Naive thymus-derived CD4-positive, alpha-beta T cell (primary cell): ENCODE measurements around the gene MYBBP1A. TPM values are rescaled to one million over a fixed set of nuclear protein-coding genes. Genes with fewer than 3 reads are reported as not detected.

Experiments used
- ATAC-seq: fragments of 150-1000 bp; cut with Tn5 transposase; 2 replicates; pipeline ENCODE4 v1.10.0; 2021; ENCODE audit warnings: mild to moderate bottlenecking, moderate library complexity
- CTCF ChIA-PET: fragments of 350-600 bp; sonication (Branson Sonifier 250); formaldehyde crosslinking; loops from one replicate; lab custom pipeline; 2021; ENCODE audit warnings: antibody characterized with exemption; lab: Charles Lee
- POLR2A ChIA-PET: fragments of 350-600 bp; sonication (Branson Sonifier 250); formaldehyde crosslinking; loops from one replicate; lab custom pipeline; 2021; ENCODE audit warnings: antibody characterized with exemption, inconsistent platforms; lab: Charles Lee
- DNase-seq, 9 donors: peaks; one replicate each; pipeline versions ENCODE4 v3.0.0 to v3.0.0-alpha.2; 2020 to 2022; ENCODE audit warnings: mixed read lengths in 1 of 9
- H3K27ac ChIP-seq: one replicate; pipeline ENCODE4 v1.7.0; 2013; ENCODE audit warnings: mild to moderate bottlenecking, low read depth, low read length, moderate library complexity
- H3K27me3 ChIP-seq, 2 donors: one replicate each; pipeline ENCODE4 v1.7.0; 2013; ENCODE audit warnings: low read length in 2 of 2, mild to moderate bottlenecking in 2 of 2, moderate library complexity in 2 of 2; ENCODE audit not compliant: control insufficient read depth in 2 of 2, insufficient read depth in 2 of 2
- H3K36me3 ChIP-seq, 3 experiments: 1 replicate in 2 of 3; 2 replicates in 1 of 3; pipeline ENCODE4 v1.7.0; 2013; ENCODE audit warnings: low read length in 3 of 3, mild to moderate bottlenecking in 3 of 3, moderate library complexity in 1 of 3; ENCODE audit not compliant: insufficient read depth in 3 of 3, control insufficient read depth in 2 of 3
- H3K4me1 ChIP-seq, 2 donors: one replicate each; pipeline ENCODE4 v1.7.0; 2013; ENCODE audit warnings: low read length in 2 of 2, mild to moderate bottlenecking in 2 of 2, moderate library complexity in 1 of 2; ENCODE audit not compliant: control insufficient read depth in 2 of 2, insufficient read depth in 2 of 2
- H3K4me3 ChIP-seq: 2 replicates; pipeline ENCODE4 v1.7.0; 2013; ENCODE audit warnings: mild to moderate bottlenecking, low read length
- H3K9me3 ChIP-seq, 3 experiments: 1 replicate in 2 of 3; 2 replicates in 1 of 3; pipeline ENCODE4 v1.7.0; 2013; ENCODE audit warnings: low read length in 3 of 3; ENCODE audit not compliant: control insufficient read depth in 2 of 3
- H3K27ac Mint-ChIP-seq, 9 donors: one replicate each; pipeline ENCODE4 v1.8.0; 2020 to 2022; ENCODE audit warnings: mixed read lengths in 9 of 9, mild to moderate bottlenecking in 8 of 9, moderate library complexity in 5 of 9, inconsistent platforms in 2 of 9
- H3K27me3 Mint-ChIP-seq, 5 donors: one replicate each; pipeline ENCODE4 v1.8.0; 2021 to 2022; ENCODE audit warnings: mixed read lengths in 5 of 5, mild to moderate bottlenecking in 1 of 5
- H3K36me3 Mint-ChIP-seq, 5 donors: one replicate each; pipeline ENCODE4 v1.8.0; 2020 to 2022; ENCODE audit warnings: mixed read lengths in 5 of 5, mild to moderate bottlenecking in 3 of 5, inconsistent platforms in 1 of 5
- H3K4me1 Mint-ChIP-seq, 7 donors: one replicate each; pipeline ENCODE4 v1.8.0; 2020 to 2022; ENCODE audit warnings: mixed read lengths in 7 of 7, mild to moderate bottlenecking in 3 of 7, inconsistent platforms in 1 of 7
- H3K4me3 Mint-ChIP-seq, 10 donors: one replicate each; pipeline ENCODE4 v1.8.0; 2020 to 2022; ENCODE audit warnings: mild to moderate bottlenecking in 10 of 10, mixed read lengths in 10 of 10, moderate library complexity in 6 of 10, inconsistent platforms in 2 of 10
- H3K9me3 Mint-ChIP-seq, 11 donors: one replicate each; pipeline ENCODE4 v1.8.0; 2020 to 2022; ENCODE audit warnings: mixed read lengths in 11 of 11, mild to moderate bottlenecking in 4 of 11, inconsistent platforms in 1 of 11, moderate library complexity in 1 of 11
- intact Hi-C, 2 donors: fragments of 100-400 bp; cut with micrococcal nuclease; formaldehyde crosslinking; loops; one replicate each; pipeline ENCODE4 v1.15.1; 2023
- polyA plus RNA-seq, 2 donors: library from polyadenylated mRNA; unstranded; fragments of 300-500 nt; fragmentation: Illumina TruSeq; gene quantifications; one replicate each; pipeline ENCODE4 v1.2.3, GENCODE V29; 2021
- total RNA-seq, 6 experiments: library from RNA in 5 of 6; stranded (reverse) in 5 of 6; gene quantifications; 1 replicate in 5 of 6; 2 replicates in 1 of 6; pipeline ENCODE4 v1.2.3 and lab custom pipeline; 2021 to 2026

MYBBP1A gene
- total and polyA plus RNA-seq, 7 experiments from 2014 or later = 21.0 to 81.8 (median 74.3) TPM

DNA sequence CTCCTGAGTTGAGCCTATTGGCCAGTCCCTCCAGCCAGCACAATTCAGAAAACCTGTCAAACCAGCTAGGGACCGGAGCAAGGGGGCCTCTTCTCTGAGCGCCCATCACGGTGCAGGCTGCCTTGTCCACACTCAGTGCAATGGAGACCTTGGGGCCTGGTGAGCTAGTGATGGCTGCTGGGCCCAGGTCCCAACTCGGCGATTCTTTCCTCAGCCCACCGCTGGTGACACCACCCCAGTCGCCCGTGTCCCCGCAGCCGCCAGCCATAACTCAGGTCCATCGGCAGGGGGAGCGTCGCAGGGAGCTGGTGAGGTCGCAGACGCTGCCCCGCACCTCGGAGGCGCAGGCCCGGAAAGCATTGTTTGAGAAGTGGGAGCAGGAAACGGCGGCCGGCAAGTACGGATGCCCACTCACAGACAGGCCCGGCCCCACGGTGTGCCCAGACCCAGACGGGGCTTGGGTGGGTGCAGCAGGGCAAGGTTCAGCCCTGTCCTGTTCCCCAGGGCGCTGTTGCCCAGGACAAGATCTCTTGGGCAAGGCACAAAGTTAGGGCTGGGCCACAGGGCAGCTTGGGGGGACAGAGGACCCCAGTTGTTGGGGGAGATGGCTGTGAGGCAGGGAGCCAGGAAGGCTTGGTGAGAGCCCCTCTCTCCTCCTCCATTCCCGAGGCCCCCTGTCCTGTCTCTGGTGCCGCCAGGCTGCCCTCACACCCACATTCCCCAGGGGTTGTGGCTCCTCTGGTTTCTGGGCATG lies 39.9 kb upstream of the MYBBP1A start:
- H3K36me3 ChIP-seq = no peaks in the 10 kb centered on the region
- peak; percentile 68 for ATAC-seq
- POLR2A ChIA-PET = no interaction called here
- H3K4me1 ChIP-seq = no peaks in the 10 kb centered on the region
- no peak overlapping the region for H3K27ac Mint-ChIP-seq
- DNase-seq = peak in 6 of 9 donors; percentile 13 to 38 (median 24)
- intact Hi-C loops = no loop called here
- H3K4me3 ChIP-seq = no peak overlapping the region
- no peaks in the 10 kb centered on the region for H3K36me3 Mint-ChIP-seq
- CTCF ChIA-PET = interaction anchor here (0.7 kb wide), 1 partner anchor 29 kb away, joined by 3 read pairs; no protein-coding TSS in a partner anchor
- H3K27me3 ChIP-seq = no peaks in the 10 kb centered on the region
- peaks cover 0 to 14% (median 2%) of the 10 kb centered on the region in 5 donors for H3K27me3 Mint-ChIP-seq
- H3K9me3 Mint-ChIP-seq = peaks cover 0 to 1% (median 0%) of the 10 kb centered on the region in 11 donors
- H3K9me3 ChIP-seq = no peaks in the 10 kb centered on the region
- no peak overlapping the region for H3K27ac ChIP-seq
- H3K4me3 Mint-ChIP-seq = peak overlapping the region in 3 of 10 donors; percentile 27 to 33 (median 29)
- peaks cover 0 to 5% (median 4%) of the 10 kb centered on the region in 7 donors for H3K4me1 Mint-ChIP-seq

DNA sequence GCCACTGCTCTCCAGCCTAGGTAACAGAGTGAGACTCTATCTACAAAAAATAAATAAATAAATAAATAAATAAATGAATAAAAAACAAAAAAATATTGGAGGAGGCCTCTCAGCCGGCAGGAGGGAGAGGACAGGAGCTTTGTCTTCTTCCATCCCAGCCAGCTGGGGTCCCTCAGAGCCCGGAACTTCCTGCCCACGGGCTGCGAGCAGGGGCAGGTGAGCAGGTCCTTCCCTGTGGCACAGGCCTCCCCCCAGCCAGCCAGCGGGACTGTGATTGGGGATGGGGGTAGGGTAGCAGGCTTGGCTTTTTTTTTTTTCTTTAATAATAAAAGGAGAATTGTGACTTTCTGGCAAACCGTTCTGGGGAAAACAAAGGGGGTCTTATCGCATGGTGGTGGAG lies 39.2 kb upstream of the MYBBP1A start:
- no peak overlapping the region for H3K27ac ChIP-seq
- H3K36me3 ChIP-seq = no peaks in the 10 kb centered on the region
- no peaks in the 10 kb centered on the region for H3K9me3 ChIP-seq
- Mint-ChIP-seq H3K4me3 (no peak overlapping the region), H3K27me3 (peaks cover 0 to 14% (median 2%) of the 10 kb centered on the region in 5 donors), H3K36me3 (no peaks in the 10 kb centered on the region), H3K27ac (no peak overlapping the region), H3K9me3 (peaks cover 0 to 1% (median 0%) of the 10 kb centered on the region in 11 donors), H3K4me1 (peaks cover 0 to 5% (median 4%) of the 10 kb centered on the region in 7 donors)
- H3K27me3 ChIP-seq = no peaks in the 10 kb centered on the region
- ChIA-PET POLR2A (no interaction called here), CTCF (interaction anchor here (1.1 kb wide), 1 partner anchor 297 kb away, joined by 3 read pairs; no protein-coding TSS in a partner anchor)
- DNase-seq (no peak), ATAC-seq (no peak)
- intact Hi-C loops = no loop called here
- H3K4me3 ChIP-seq = no peak overlapping the region
- H3K4me1 ChIP-seq = no peaks in the 10 kb centered on the region

DNA sequence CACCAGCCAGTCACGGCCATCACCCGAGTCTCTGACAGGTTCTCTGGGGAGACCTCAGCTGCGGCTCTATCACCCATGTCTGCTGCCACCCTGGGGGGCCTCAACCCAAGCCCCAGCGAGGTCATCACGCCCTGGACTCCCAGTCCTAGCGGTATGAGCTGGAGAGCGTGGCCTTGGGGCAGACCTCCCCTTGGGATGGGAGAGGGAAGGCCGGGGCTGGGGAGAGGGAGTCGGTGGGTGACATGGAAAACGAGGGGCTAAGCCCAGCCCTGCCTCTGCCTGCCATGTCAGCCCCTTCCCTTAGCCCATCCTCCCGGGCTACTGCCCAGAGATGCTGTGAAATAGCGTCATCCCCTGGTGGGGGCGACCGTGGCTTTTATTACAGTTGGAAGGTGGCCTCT lies 37.8 kb upstream of the MYBBP1A start:
- Histone ChIP-seq H3K36me3 (no peaks in the 10 kb centered on the region), H3K9me3 (no peaks in the 10 kb centered on the region), H3K4me1 (no peaks in the 10 kb centered on the region), H3K4me3 (no peak overlapping the region), H3K27me3 (no peaks in the 10 kb centered on the region), H3K27ac (no peak overlapping the region)
- CTCF ChIA-PET = no interaction called here
- Mint-ChIP-seq H3K27me3 (peaks cover 0 to 10% (median 2%) of the 10 kb centered on the region in 5 donors), H3K4me3 (no peak overlapping the region), H3K36me3 (no peaks in the 10 kb centered on the region), H3K9me3 (peaks cover 0 to 1% (median 0%) of the 10 kb centered on the region in 11 donors), H3K27ac (no peak overlapping the region), H3K4me1 (peaks cover 0 to 5% (median 4%) of the 10 kb centered on the region in 7 donors)
- POLR2A ChIA-PET = no interaction called here
- ATAC-seq (no peak), DNase-seq (no peak)
- intact Hi-C loops = no loop called here

DNA sequence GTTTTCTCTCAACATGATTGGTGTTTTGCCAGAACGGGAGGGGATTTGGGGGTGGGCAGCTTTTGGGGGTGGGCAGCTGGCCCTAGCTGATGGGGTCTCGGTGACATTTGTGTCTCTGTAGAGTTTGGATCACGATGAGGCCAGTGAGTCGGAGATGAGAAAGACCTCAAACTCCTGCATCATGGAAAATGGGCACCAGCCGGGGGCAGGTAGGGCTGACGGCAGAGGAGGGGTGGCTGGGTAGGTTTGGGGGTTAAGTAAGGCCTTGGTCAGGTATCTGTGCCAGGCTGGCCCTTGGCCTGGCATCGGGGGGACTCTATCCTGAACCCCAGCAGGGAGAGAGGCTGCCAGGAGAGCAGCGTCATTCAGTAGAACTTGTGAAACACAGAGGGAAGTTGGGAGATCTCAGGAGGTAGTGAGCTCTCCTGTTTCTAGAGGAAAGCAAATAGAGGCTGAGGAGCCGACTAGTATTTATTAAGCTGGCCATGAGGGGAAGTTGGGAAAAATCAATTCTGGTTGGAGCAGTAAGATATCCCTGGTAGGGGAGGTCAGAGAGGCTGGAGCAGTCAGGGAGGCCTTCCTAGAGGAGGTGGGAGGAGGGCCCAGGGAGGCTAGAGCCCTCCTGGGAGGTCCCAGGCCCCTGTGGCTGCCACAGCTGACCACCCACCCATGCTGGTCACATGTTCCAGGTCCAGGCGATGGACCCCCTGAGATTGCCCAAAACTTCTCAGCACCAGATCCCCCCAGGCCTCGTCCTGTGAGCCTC lies 37.2 kb upstream of the MYBBP1A start:
- Histone ChIP-seq H3K27me3 (no peaks in the 10 kb centered on the region), H3K9me3 (no peaks in the 10 kb centered on the region), H3K4me3 (no peak overlapping the region), H3K27ac (no peak overlapping the region), H3K36me3 (no peaks in the 10 kb centered on the region), H3K4me1 (no peaks in the 10 kb centered on the region)
- ChIA-PET CTCF (interaction anchor here (0.6 kb wide), 1 partner anchor 562 kb away, joined by 4 read pairs; no protein-coding TSS in a partner anchor), POLR2A (no interaction called here)
- intact Hi-C loops = no loop called here
- Mint-ChIP-seq H3K4me1 (peaks cover 0 to 5% (median 4%) of the 10 kb centered on the region in 7 donors), H3K27me3 (peaks cover 0 to 10% (median 2%) of the 10 kb centered on the region in 5 donors), H3K9me3 (no peaks in the 10 kb centered on the region), H3K27ac (no peak overlapping the region), H3K4me3 (peak overlapping the region in 1 of 10 donors; percentile 34), H3K36me3 (no peaks in the 10 kb centered on the region)
- ATAC-seq (no peak), DNase-seq (no peak)

DNA sequence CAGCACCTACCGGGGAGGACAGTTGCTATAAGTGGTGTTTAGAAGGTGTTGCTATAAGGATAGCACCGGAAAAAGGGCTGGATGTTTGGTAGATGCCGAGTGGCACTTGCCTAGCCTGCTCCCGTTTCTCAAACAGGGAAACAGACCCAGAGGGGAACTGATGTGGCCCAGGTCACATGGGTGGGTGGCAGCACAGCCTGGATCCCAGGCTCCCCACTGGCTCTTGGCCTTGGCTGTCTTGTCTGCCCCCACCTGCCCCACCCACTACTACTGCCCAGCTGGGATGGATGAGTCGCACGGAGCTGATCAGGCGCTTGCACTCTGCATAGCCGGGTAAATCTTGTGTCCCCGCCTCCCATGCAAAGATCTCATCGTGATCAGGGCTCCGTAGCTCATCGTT lies 36.3 kb upstream of the MYBBP1A start:
- intact Hi-C loops = no loop called here
- no peaks in the 10 kb centered on the region for H3K9me3 ChIP-seq
- H3K36me3 ChIP-seq = no peaks in the 10 kb centered on the region
- Mint-ChIP-seq H3K27me3 (peaks cover 0 to 10% (median 6%) of the 10 kb centered on the region in 5 donors), H3K4me3 (no peak overlapping the region), H3K9me3 (no peaks in the 10 kb centered on the region), H3K36me3 (no peaks in the 10 kb centered on the region), H3K4me1 (peaks cover 0 to 5% (median 4%) of the 10 kb centered on the region in 7 donors), H3K27ac (no peak overlapping the region)
- no peaks in the 10 kb centered on the region for H3K4me1 ChIP-seq
- no peak overlapping the region for H3K27ac ChIP-seq
- no peaks in the 10 kb centered on the region for H3K27me3 ChIP-seq
- H3K4me3 ChIP-seq = no peak overlapping the region
- DNase-seq = no peak
- ATAC-seq = no peak
- CTCF ChIA-PET = no interaction called here
- POLR2A ChIA-PET = no interaction called here

DNA sequence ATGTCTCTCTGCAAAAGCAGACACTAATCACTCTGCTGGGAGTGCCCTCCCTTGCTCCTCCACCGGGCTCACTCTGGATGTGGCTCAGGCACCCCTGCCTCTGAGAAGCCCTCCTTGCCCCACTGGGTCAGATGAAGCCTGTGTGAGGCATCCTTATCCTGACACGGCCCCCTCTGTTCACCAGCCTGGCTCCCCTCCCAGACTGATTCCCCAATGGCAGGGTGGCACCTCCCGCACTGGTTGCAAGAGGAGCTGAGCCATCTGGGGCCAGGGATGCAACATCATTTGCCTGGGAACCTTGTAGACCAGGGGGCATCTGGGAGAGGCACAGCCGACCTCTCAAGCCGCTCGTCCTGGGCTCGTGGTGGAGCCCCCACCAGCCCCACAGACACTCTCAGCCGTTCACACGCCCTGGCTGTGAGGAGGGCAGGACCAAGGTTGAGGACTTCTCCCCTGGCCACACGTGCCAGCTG lies 35.8 kb upstream of the MYBBP1A start:
- Mint-ChIP-seq H3K36me3 (no peaks in the 10 kb centered on the region), H3K4me3 (no peak overlapping the region), H3K9me3 (no peaks in the 10 kb centered on the region), H3K4me1 (peaks cover 0 to 5% (median 4%) of the 10 kb centered on the region in 7 donors), H3K27ac (no peak overlapping the region), H3K27me3 (peaks cover 0 to 15% (median 11%) of the 10 kb centered on the region in 5 donors)
- CTCF ChIA-PET = no interaction called here
- Histone ChIP-seq H3K9me3 (no peaks in the 10 kb centered on the region), H3K27me3 (no peaks in the 10 kb centered on the region), H3K4me1 (no peaks in the 10 kb centered on the region), H3K36me3 (no peaks in the 10 kb centered on the region), H3K27ac (no peak overlapping the region), H3K4me3 (no peak overlapping the region)
- POLR2A ChIA-PET = no interaction called here
- intact Hi-C loops = no loop called here
- DNase-seq (no peak), ATAC-seq (no peak)
